ENCODE measurements around the gene MFN1. TPM values are rescaled to one million over a fixed set of nuclear protein-coding genes. Genes with fewer than 3 reads are reported as not detected.

MFN1 gene
- total RNA-seq, 1 experiment from 2014 or later = 45.2 TPM

DNA sequence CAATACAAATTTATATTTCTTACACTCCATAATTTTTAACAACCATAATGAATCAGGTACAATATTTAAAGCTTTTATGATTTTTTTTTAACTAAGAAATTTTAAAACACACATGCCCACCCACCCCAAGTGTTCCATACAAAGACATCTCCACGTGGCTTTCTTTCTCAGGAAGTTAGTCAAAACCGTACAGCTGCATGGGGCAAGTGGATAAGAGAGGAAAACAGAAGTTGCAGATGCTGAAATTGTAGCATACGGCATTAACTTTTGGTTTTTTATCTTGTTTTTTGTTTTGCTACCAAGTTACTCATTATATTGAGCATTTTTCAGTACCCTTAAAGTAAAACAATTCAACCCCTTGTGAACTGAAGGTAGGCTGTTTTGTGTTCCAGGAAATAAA lies 89.0 kb downstream of the MFN1 start:
- peaks cover 19 to 26% of the 10 kb centered on the region in 2 experiments for H3K4me1 Mint-ChIP-seq

More for the DNA sequence above, 89.0 kb downstream of the MFN1 start:
- Histone ChIP-seq H3K18ac (ENCODE audit: insufficient read length, low read depth, low read length) (no peak overlapping the region), H3K79me1 (ENCODE audit: insufficient read depth, low read depth, low read length, poor library complexity, severe bottlenecking) (peaks cover 2% of the 10 kb centered on the region), H3K14ac (ENCODE audit: insufficient read depth, low read length) (no peak overlapping the region), H3K27ac (ENCODE audit: insufficient read length, low read depth, low read length) (no peak overlapping the region), H3K4me2 (ENCODE audit: insufficient read depth, insufficient read length, low read length) (no peak overlapping the region), H3K23ac (ENCODE audit: insufficient read length, low read depth, low read length) (no peak overlapping the region), H4K8ac (replicated peaks; ENCODE audit: insufficient read length, low read depth, low read length) (no peak overlapping the region), H3K9ac (ENCODE audit: extremely low read depth, insufficient read length, low read length) (no peak overlapping the region), H3K4ac (ENCODE audit: low read depth, low read length) (no peak overlapping the region), H3K4me1 (ENCODE audit: insufficient read depth, low read length) (no peaks in the 10 kb centered on the region; the same call in 1 of the 2 replicates), H2BK12ac (ENCODE audit: insufficient read length, low read depth, low read length) (no peak overlapping the region), H2BK20ac (ENCODE audit: low read depth, low read length, poor library complexity, severe bottlenecking) (no peak overlapping the region), H2BK5ac (ENCODE audit: insufficient read length, low read length) (no peak overlapping the region), H2BK15ac (ENCODE audit: low read depth, low read length) (no peak overlapping the region), H3K9me3 (ENCODE audit: control insufficient read depth, low read depth, low read length) (no peaks in the 10 kb centered on the region), H4K5ac (ENCODE audit: insufficient read length, low read depth, low read length) (no peak overlapping the region), H2AK5ac (ENCODE audit: insufficient read length, low read length) (no peak overlapping the region), H3K23me2 (ENCODE audit: insufficient read length, low read depth, low read length, poor library complexity, severe bottlenecking) (no peaks in the 10 kb centered on the region), H2BK120ac (ENCODE audit: low read depth, low read length, poor library complexity, severe bottlenecking) (no peak overlapping the region), H4K20me1 (ENCODE audit: control insufficient read depth, insufficient read depth, insufficient read length) (no peaks in the 10 kb centered on the region), H3T11ph (ENCODE audit: low read length) (no peak overlapping the region), H3K79me2 (ENCODE audit: insufficient read depth, low read length) (peaks cover 2% of the 10 kb centered on the region; the same call in 1 of the 2 replicates), H2AFZ (ENCODE audit: low read length) (no peak overlapping the region), H3K56ac (ENCODE audit: insufficient read length, low read depth, low read length) (no peak overlapping the region), H4K91ac (ENCODE audit: insufficient read length, low read depth, low read length) (no peak overlapping the region), H3K27me3 (ENCODE audit: insufficient read depth, low read length) (no peaks in the 10 kb centered on the region)
- Mint-ChIP-seq H3K27me3 (ENCODE audit: low read depth) (no peaks in the 10 kb centered on the region), H3K36me3 (ENCODE audit: insufficient read depth in 1 of 3, low read depth in 3 of 3) (no peaks in the 10 kb centered on the region; a peak in 1 of 7 replicates), H3K9me3 (no peaks in the 10 kb centered on the region), H3K4me3 (no peak overlapping the region), H3K27ac (no peak overlapping the region)
- no peak for DNase-seq
- WGBS (ENCODE audit: extremely low coverage, insufficient read length, low lambda C conversion rate) = no CpG with 5 or more reads among the region's 3 CpGs
- no peak for TF ChIP-seq CTCF (conservative IDR thresholded peaks at IDR 0.05)
